Gastroesophageal sphincter (tissue), 4 donors: Measurements from ENCODE around the gene DACT3. TPM values are rescaled to one million over a fixed set of nuclear protein-coding genes. Genes with fewer than 3 reads are reported as not detected.
A peak's percentile ranks its signal among the peaks of the same experiment; 100 is the strongest.

Experiments used
- ATAC-seq: fragments of 150-250 bp; one replicate; pipeline ENCODE4 v1.9.1; 2016; ENCODE audit warnings: mild to moderate bottlenecking, moderate library complexity
- H3K27ac ChIP-seq, 4 donors: fragments of 200-600 bp; sonication (generic) in 3 of 4; 1 replicate in 3 of 4; 2 replicates in 1 of 4; pipeline ENCODE4 v1.5.1; 2016 to 2019
- H3K27me3 ChIP-seq: fragments of 200-600 bp; sonication (generic); one replicate; pipeline ENCODE4 v1.5.1; 2019
- H3K36me3 ChIP-seq, 2 donors: fragments of 200-600 bp; sonication (generic); one replicate each; pipeline ENCODE4 v1.5.1; 2019; ENCODE audit warnings: control low read depth in 1 of 2
- H3K4me1 ChIP-seq, 3 donors: fragments of 200-600 bp; sonication (generic); 1 replicate in 2 of 3; 2 replicates in 1 of 3; pipeline ENCODE4 v1.5.1; 2016 to 2019; ENCODE audit warnings: control low read depth in 2 of 3
- H3K4me3 ChIP-seq, 2 donors: fragments of 200-600 bp; sonication (generic); one replicate each; pipeline ENCODE4 v1.5.1; 2019; ENCODE audit warnings: mild to moderate bottlenecking in 1 of 2, moderate library complexity in 1 of 2
- H3K9me3 ChIP-seq, 3 donors: fragments of 200-600 bp; sonication (generic); one replicate each; pipeline ENCODE4 v1.5.1; 2017 to 2019; ENCODE audit warnings: control low read depth in 2 of 3
- CTCF ChIP-seq, 4 experiments: fragments of 200-600 bp in 2 of 4; fragments of 450-650 bp in 2 of 4; sonication (generic) in 1 of 4; IDR thresholded peaks; one replicate each; pipeline ENCODE4 v1.5.1; 2017 to 2019; ENCODE audit warnings: antibody characterized with exemption in 4 of 4, mild to moderate bottlenecking in 2 of 4, moderate library complexity in 2 of 4
- EP300 ChIP-seq: sonication (generic); formaldehyde crosslinking; IDR thresholded peaks from one replicate; pipeline ENCODE4 v1.6.1; 2017; ENCODE audit warnings: antibody characterized with exemption, mild to moderate bottlenecking
- POLR2A ChIP-seq, 2 donors: fragments of 450-650 bp; IDR thresholded peaks; one replicate each; pipeline ENCODE4 v1.6.1; 2017; ENCODE audit warnings: antibody characterized with exemption in 2 of 2, mild to moderate bottlenecking in 2 of 2, moderate library complexity in 1 of 2
- POLR2AphosphoS5 ChIP-seq: sonication (generic); formaldehyde crosslinking; IDR thresholded peaks from one replicate; pipeline ENCODE4 v1.6.1; 2017; ENCODE audit warnings: antibody characterized with exemption
- WGBS, 2 donors: methylation state at CpG; one replicate each; pipeline ENCODE4 v1.1.5; 2018; ENCODE audit warnings: low coverage in 1 of 2; 5-methylcytosine and 5-hydroxymethylcytosine counted together
- total RNA-seq, 4 donors: library from RNA; depleted of rRNA; stranded (reverse); fragments of >200 nt; gene quantifications; one replicate each; pipeline ENCODE4 v1.1.0, GENCODE V29; 2016

DACT3 gene
- total RNA-seq, 4 donors from 2014 or later, result 42.9 to 105 (median 53.1) TPM

GRCh38 chr19:46650445-46650844 is 10.5 kb downstream of the DACT3 start:
- ATAC-seq, result no peak
- WGBS, 2 donors, result 92 to 93% methylated on average over 6 to 7 of the region's 7 CpGs
- Histone ChIP-seq H3K4me3 (no peak overlapping the region), H3K4me1 (peaks cover 0 to 56% (median 9%) of the 10 kb centered on the region in 3 donors), H3K27ac (peak overlapping the region in 1 of 4 donors; percentile 27), H3K27me3 (peaks cover 9% of the 10 kb centered on the region), H3K36me3 (peaks cover 0 to 21% of the 10 kb centered on the region in 2 donors), H3K9me3 (no peaks in the 10 kb centered on the region)
- TF ChIP-seq EP300 (no peak), POLR2AphosphoS5 (no peak), POLR2A (IDR thresholded peaks at IDR 0.05) (no peak), CTCF (IDR thresholded peaks at IDR 0.05) (no peak)

GRCh38 chr19:46648961-46649960 is 11.7 kb downstream of the DACT3 start:
- H3K27ac ChIP-seq, result peak overlapping the region in 2 of 4 donors; percentile 6 to 43
- TF ChIP-seq POLR2A (IDR thresholded peaks at IDR 0.05), result no peak
- TF ChIP-seq POLR2AphosphoS5, result no peak
- TF ChIP-seq EP300, result no peak
- no peak for TF ChIP-seq CTCF (IDR thresholded peaks at IDR 0.05)

GRCh38 chr19:46648060-46648960 is 12.7 kb downstream of the DACT3 start:
- Histone ChIP-seq H3K27ac (peak overlapping the region in 3 of 4 donors; percentile 0 to 43 (median 26)), H3K4me1 (peaks cover 0 to 50% (median 7%) of the 10 kb centered on the region in 3 donors), H3K36me3 (peaks cover 0 to 21% of the 10 kb centered on the region in 2 donors), H3K4me3 (no peak overlapping the region), H3K27me3 (peaks cover 9% of the 10 kb centered on the region), H3K9me3 (no peaks in the 10 kb centered on the region)
- 61 to 74% methylated on average over 4 to 14 of the region's 63 CpGs for WGBS, 2 donors
- TF ChIP-seq CTCF (IDR thresholded peaks at IDR 0.05), result no peak
- TF ChIP-seq POLR2A (IDR thresholded peaks at IDR 0.05), result no peak
- no peak for TF ChIP-seq EP300
- no peak for TF ChIP-seq POLR2AphosphoS5
- no peak for ATAC-seq

More at GRCh38 chr19:46648961-46649960, 11.7 kb downstream of the DACT3 start:
- no peak overlapping the region for H3K4me3 ChIP-seq
- peaks cover 0 to 56% (median 8%) of the 10 kb centered on the region in 3 donors for H3K4me1 ChIP-seq
- no peaks in the 10 kb centered on the region for H3K9me3 ChIP-seq
- WGBS, 2 donors, result 67% methylated on average over 1 of the region's 144 CpGs; no CpG with 5 or more reads in 1 of the 2 donors
- peaks cover 0 to 21% of the 10 kb centered on the region in 2 donors for H3K36me3 ChIP-seq
- peaks cover 9% of the 10 kb centered on the region for H3K27me3 ChIP-seq
- ATAC-seq, result no peak

- H3K36me3 ChIP-seq, result peaks cover 0 to 9% of the 10 kb centered on the region in 2 donors
- no peak overlapping the region for H3K4me3 ChIP-seq
- no peaks in the 10 kb centered on the region for H3K9me3 ChIP-seq
- 86 to 94% methylated on average over 2 to 3 of the region's 3 CpGs for WGBS, 2 donors
- H3K27me3 ChIP-seq, result peaks cover 9% of the 10 kb centered on the region
- TF ChIP-seq POLR2AphosphoS5 (no peak), EP300 (no peak), POLR2A (IDR thresholded peaks at IDR 0.05) (no peak), CTCF (IDR thresholded peaks at IDR 0.05) (no peak)
- H3K27ac ChIP-seq, result peak overlapping the region in 3 of 4 donors; percentile 4 to 80 (median 44)
- peaks cover 0 to 39% (median 7%) of the 10 kb centered on the region in 3 donors for H3K4me1 ChIP-seq
- no peak for ATAC-seq
Measured at GRCh38 chr19:46646402-46646801, 14.6 kb downstream of the DACT3 start.
